Measurements from ENCODE around the gene ATP6V0E2. TPM values are rescaled to one million over a fixed set of nuclear protein-coding genes. Genes with fewer than 3 reads are reported as not detected.

Gene ATP6V0E2
- polyA plus RNA-seq, 6 donors from 2014 or later: 30.3 to 58.2 (median 44.3) TPM

DNA sequence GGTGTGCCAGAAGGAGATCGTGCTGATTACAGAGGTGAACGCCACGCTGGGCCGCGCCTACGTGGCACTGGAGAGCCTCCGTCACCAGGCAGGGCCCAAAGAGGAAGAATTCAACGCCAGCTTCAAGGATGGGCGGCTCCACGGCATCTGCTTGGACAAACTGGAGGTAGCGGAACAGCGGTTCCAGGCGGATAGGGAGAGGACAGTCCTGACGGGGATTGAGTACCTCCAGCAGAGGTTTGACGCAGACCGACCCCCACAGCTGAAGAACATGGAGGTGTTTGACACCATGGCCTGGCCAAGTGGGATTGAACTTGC lies 12.1 kb upstream of the ATP6V0E2 start:
- Mint-ChIP-seq H3K27ac (peak overlapping the region in 1 of 6 donors; percentile 47), H3K36me3 (peaks cover 14 to 18% of the 10 kb centered on the region in 2 donors)
- ATAC-seq (ENCODE audit: low read depth in 2 of 2): no peak

DNA sequence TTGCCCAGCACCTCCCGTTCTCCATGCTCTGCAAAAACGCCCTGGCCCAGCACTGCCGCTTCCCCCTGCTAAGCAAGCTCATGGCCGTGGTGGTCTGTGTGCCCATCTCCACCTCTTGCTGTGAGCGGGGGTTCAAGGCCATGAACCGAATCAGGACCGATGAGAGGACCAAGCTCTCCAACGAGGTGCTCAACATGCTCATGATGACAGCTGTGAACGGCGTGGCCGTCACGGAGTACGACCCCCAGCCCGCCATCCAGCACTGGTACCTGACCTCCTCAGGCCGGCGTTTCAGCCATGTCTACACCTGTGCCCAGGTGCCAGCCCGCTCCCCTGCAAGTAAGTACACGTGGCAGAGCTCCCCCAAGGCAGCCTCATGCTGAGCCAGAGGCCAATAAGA lies 11.6 kb upstream of the ATP6V0E2 start:
- Mint-ChIP-seq H3K4me3 (no peak overlapping the region), H3K27ac (no peak overlapping the region), H3K27me3 (no peaks in the 10 kb centered on the region), H3K36me3 (peaks cover 11 to 18% of the 10 kb centered on the region in 2 donors), H3K9me3 (no peaks in the 10 kb centered on the region), H3K4me1 (peaks cover 0 to 21% (median 6%) of the 10 kb centered on the region in 3 donors)
- no peak for DNase-seq
- ATAC-seq (ENCODE audit: low read depth in 2 of 2): no peak

More for the DNA sequence above, 12.1 kb upstream of the ATP6V0E2 start:
- Mint-ChIP-seq H3K9me3 (no peaks in the 10 kb centered on the region), H3K4me3 (peak overlapping the region in 1 of 8 donors; percentile 9), H3K4me1 (peaks cover under 1 to 16% (median 1%) of the 10 kb centered on the region in 3 donors), H3K27me3 (no peaks in the 10 kb centered on the region)
- no peak for DNase-seq

DNA sequence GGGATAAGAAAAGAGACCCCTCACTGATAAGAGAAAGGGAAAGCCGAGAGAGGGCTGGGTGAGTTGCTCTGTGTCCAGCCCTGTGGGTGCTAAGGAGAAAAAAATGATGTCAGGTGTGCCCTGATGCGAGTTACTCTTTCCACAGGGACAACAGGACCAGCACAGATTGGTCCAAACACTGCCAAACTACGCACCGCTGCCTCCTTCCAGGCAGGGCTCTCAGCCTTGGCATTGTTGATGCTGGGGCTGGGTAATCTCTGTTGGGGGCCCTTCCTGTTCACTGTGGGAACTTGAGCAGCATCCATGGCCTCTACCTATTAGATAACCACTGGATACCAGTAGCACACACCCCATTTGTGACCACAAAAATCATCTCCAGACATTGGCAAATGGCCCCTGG lies 10.3 kb upstream of the ATP6V0E2 start:
- Mint-ChIP-seq H3K27ac (no peak overlapping the region), H3K4me1 (peaks cover 2 to 30% (median 13%) of the 10 kb centered on the region in 3 donors), H3K36me3 (peaks cover 11 to 18% of the 10 kb centered on the region in 2 donors), H3K4me3 (no peak overlapping the region), H3K9me3 (no peaks in the 10 kb centered on the region), H3K27me3 (no peaks in the 10 kb centered on the region)
- ATAC-seq (ENCODE audit: low read depth in 2 of 2): no peak
- no peak for DNase-seq

DNA sequence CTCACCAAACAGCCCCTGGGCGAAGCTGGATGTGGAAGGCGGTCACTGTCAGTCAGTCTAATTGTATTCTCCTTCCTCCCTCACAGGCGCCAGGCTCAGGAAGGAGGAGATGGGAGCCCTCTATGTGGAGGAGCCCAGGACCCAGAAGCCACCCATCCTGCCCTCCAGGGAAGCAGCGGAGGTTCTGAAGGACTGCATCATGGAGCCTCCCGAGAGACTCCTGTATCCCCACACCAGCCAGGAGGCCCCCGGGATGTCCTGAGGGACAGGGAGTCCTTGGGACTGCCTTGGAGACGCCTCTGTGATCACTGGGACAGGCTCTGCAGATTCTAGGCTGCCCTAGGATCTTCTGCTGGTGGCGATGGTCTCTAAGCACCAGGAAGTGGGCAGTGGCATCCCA lies 9.7 kb upstream of the ATP6V0E2 start:
- no peaks in the 10 kb centered on the region for H3K27me3 Mint-ChIP-seq
- DNase-seq: no peak
- peaks cover 11 to 18% of the 10 kb centered on the region in 2 donors for H3K36me3 Mint-ChIP-seq
- no peaks in the 10 kb centered on the region for H3K9me3 Mint-ChIP-seq
- no peak overlapping the region for H3K4me3 Mint-ChIP-seq
- no peak for ATAC-seq (ENCODE audit: low read depth in 2 of 2)
- peak overlapping the region in 1 of 6 donors; percentile 9 for H3K27ac Mint-ChIP-seq
- peaks cover 3 to 35% (median 18%) of the 10 kb centered on the region in 3 donors for H3K4me1 Mint-ChIP-seq

DNA sequence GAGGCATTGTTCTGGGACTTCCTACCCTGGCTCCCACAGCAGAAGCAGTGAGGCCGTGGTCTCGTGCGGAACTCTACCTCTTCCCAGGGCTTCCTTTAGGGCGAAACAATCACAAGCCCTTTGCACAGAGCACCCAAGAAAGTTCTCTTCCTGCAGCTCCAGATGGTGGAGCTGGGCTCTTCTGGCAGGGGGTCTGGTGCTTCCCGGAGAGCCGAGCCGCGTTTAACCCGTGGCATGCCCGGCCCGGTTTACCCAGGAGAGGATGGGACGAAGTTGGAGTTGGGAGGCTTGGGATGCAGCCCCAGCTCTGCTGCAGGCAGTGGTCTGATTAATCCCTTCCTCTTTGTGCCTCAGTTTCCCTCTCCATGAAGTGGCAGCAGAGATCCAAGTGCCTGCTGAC lies 9.0 kb upstream of the ATP6V0E2 start:
- no peak for ATAC-seq (ENCODE audit: low read depth in 2 of 2)
- DNase-seq: no peak
- peaks cover 10 to 17% of the 10 kb centered on the region in 2 donors for H3K36me3 Mint-ChIP-seq
- no peaks in the 10 kb centered on the region for H3K9me3 Mint-ChIP-seq
- no peak overlapping the region for H3K4me3 Mint-ChIP-seq
- H3K27me3 Mint-ChIP-seq: no peaks in the 10 kb centered on the region
- H3K27ac Mint-ChIP-seq: no peak overlapping the region
- H3K4me1 Mint-ChIP-seq: peaks cover 4 to 42% (median 22%) of the 10 kb centered on the region in 3 donors

DNA sequence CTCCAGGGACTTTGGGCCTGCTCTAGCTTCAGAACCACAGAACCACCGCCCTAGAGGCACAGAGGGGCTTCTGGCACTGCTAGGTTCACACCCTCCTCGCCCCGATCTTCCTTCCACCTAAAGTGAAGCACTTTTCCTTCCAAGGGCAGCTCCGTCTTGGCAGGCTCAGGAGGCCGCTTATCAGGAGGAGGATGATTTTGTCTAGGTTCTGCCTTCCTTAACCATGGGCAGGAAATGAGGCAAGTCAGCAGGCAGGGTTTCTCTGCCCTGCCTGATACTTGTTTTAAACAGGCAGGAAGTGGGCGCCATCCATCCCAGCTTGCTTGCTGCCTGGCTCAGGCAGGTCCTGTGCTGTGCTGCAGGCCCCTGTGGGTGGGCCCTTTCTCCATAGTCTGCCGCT lies 8.3 kb upstream of the ATP6V0E2 start:
- Mint-ChIP-seq H3K27ac (peak overlapping the region in 1 of 6 donors; percentile 7), H3K9me3 (no peaks in the 10 kb centered on the region), H3K4me3 (no peak overlapping the region), H3K36me3 (peaks cover 3 to 11% of the 10 kb centered on the region in 2 donors), H3K4me1 (peaks cover 10 to 49% (median 29%) of the 10 kb centered on the region in 3 donors), H3K27me3 (no peaks in the 10 kb centered on the region)
- ATAC-seq (ENCODE audit: low read depth in 2 of 2) (peak in 1 of 2 donors; percentile 42), DNase-seq (no peak)

DNA sequence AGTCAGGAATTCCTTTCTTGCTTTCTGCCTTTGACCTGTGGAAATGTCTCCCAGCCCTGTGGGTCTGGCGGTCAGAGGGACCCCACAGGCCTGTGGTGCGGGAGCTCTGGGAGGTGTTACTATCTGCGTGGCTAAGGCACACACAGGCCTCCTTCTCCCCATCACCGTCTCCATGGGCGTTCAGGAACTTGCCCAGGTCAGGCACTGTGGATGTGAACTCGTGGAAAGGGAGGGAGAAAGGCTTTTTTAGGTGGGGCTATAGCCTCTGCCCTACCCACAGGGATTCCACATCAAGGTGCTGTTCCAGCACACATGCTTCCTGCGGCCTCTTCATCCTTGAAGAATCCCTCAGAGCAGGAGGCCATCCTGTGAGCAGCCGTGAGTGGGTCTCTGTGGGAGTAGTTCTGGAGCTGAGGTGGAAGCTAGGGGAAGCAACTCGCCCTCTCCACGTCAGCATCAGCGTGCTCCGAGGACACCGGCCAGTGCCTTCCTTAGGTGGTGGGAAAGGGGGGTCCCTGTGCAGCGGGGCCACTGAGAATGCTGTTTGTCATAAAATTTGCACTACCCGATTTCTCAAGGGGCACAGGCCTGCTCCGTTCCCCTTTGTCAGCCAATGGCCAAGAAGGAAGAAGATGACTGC lies 7.5 kb upstream of the ATP6V0E2 start:
- Mint-ChIP-seq H3K4me1 (peaks cover 10 to 53% (median 32%) of the 10 kb centered on the region in 3 donors), H3K4me3 (peak overlapping the region in 1 of 8 donors; percentile 44), H3K27ac (peak overlapping the region in 2 of 6 donors; percentile 36 to 47), H3K9me3 (no peaks in the 10 kb centered on the region), H3K36me3 (peaks cover 0 to 8% of the 10 kb centered on the region in 2 donors), H3K27me3 (no peaks in the 10 kb centered on the region)
- no peak for ATAC-seq (ENCODE audit: low read depth in 2 of 2)
- DNase-seq: no peak

DNA sequence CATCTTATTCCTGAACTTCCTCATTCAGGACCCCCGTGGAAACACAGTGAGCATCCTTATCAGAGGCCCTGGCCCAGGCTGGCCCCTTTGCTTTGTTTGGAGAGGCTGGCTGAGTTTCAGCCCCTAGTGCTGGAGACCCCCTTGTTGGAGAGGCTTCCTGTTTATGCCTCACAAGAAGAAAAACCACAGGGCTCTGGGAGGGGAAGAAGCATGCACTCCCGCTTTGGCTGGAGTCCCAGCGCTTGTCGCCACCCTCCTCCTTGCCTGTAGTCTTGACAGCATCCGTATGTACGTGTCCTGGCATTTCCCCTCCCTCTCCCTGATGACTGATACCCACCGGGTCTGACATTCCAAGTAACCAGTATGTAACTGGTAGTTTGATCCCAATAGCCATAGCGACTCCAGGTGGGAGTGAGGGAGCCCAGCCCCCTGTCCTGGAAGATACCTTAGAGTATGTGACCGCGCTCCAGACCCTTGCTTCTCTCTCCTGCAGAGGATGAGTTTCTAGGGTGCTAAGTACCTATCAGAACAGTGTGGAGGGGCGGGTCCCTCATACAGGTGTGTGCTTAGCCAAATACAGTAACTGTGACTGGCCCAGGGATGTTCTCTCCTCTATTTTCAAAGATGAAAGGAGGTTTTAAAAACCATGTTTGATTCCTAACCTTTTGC lies 6.9 kb upstream of the ATP6V0E2 start:
- DNase-seq (no peak), ATAC-seq (ENCODE audit: low read depth in 2 of 2) (no peak)
- H3K36me3 Mint-ChIP-seq: peaks cover 0 to 8% of the 10 kb centered on the region in 2 donors
- no peak overlapping the region for H3K4me3 Mint-ChIP-seq
- H3K27me3 Mint-ChIP-seq: no peaks in the 10 kb centered on the region
- peak overlapping the region in 2 of 6 donors; percentile 47 to 94 for H3K27ac Mint-ChIP-seq
- no peaks in the 10 kb centered on the region for H3K9me3 Mint-ChIP-seq
- peaks cover 10 to 57% (median 32%) of the 10 kb centered on the region in 3 donors for H3K4me1 Mint-ChIP-seq

DNA sequence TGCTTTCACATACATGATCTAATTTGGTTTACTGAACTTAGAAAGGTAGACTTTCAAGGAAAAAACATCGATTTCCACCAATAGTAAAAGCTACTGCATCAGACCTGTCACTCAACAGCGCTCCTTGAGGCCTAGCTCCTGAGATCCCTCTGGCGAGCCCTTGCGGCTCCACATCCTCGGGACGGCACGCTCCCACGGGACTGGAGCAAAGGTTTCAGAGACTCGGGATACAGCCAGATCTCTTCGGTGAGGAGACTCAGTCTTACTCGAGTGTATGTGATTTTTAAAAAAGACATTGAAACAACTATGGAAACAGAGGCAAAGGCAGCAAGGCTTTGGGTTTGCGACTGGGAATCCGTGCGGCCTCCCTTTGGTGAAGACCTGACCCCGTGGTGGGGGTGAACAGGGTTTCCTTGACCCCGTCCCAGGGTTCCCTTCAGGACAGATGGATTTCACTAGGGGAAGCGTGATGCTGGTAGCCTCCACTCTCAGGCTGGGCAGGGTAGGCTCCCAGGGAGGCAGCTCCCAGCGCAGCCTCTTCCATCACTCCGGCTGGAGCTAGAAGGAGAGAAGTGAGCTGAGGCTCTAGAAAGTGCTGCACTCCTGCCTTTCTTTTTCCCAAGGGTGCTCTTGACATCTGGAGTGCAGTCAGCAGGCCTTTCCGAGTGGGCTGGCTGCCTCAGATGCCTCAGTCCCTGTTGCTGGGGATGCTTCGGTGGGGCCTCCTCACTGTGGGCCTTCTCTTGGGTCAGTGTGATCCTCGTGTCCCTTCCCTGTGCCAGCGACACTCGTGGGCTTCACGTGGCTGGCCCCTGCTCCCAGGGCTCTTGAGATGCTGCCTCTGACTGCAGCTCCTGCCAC lies 5.8 kb upstream of the ATP6V0E2 start:
- peaks cover 14 to 64% (median 38%) of the 10 kb centered on the region in 3 donors for H3K4me1 Mint-ChIP-seq
- H3K36me3 Mint-ChIP-seq: peaks cover 0 to 3% of the 10 kb centered on the region in 2 donors
- no peak for ATAC-seq (ENCODE audit: low read depth in 2 of 2)
- H3K9me3 Mint-ChIP-seq: no peaks in the 10 kb centered on the region
- H3K27me3 Mint-ChIP-seq: no peaks in the 10 kb centered on the region
- H3K4me3 Mint-ChIP-seq: peak overlapping the region in 2 of 8 donors; percentile 56 to 57
- H3K27ac Mint-ChIP-seq: peak overlapping the region in 3 of 6 donors; percentile 10 to 29 (median 28)
- DNase-seq: no peak

DNA sequence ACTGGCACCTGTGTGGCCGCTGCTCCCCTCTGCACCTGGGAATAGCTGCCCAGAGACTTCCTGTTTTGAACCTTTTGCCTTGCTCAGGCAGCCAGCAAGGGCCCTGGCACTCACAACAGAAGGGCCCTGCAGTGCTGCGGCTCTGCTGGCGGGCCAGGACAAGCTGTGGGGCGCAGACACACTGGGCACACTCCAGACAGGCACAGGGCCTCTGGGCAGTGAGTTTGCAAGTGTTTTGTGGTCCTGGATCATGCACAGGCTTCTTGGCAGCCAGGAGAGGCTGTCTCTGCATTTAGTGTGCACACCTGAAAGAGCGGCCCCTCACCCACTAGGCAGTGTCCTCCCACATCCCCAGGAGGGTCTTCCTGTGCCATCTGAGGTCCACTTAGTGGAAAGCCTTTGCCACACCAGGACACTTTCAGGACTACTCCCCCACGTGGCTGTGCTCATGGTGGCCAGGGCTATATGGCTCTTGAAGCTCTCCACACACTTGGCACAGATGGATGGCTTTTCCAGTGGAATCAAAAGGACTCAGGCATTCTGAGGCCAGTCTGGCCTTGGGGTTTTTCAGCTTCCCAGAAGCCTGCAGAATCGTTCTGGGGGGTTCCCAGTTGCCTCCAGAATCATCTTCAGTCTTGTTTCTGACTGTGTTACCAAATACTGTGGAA lies 5.0 kb upstream of the ATP6V0E2 start:
- no peak for DNase-seq
- Mint-ChIP-seq H3K4me1 (peaks cover 15 to 66% (median 42%) of the 10 kb centered on the region in 3 donors), H3K36me3 (no peaks in the 10 kb centered on the region), H3K27ac (peak overlapping the region in 3 of 6 donors; percentile 10 to 80 (median 14)), H3K4me3 (peak overlapping the region in 3 of 8 donors; percentile 32 to 69 (median 57)), H3K9me3 (no peaks in the 10 kb centered on the region), H3K27me3 (no peaks in the 10 kb centered on the region)
- ATAC-seq (ENCODE audit: low read depth in 2 of 2): peak in 1 of 2 donors; percentile 22

DNA sequence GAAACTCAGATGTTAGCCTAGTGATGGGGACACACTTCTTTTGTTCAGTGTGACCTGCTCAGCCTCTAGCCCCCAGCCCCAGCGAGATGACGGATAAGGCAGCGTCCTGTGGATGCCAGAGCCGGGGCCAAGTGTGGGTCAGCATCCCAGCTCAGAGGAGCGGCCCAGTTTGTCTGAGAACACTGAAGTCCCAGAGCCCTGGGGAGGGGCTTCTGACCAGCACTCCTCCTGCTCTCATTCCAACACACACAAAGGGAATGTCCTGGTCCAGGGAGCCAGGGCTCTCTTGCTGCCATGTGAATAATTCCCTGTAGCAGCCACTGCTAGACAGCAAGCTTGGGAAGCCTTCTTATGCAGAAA lies 4.5 kb upstream of the ATP6V0E2 start:
- H3K27me3 Mint-ChIP-seq: no peaks in the 10 kb centered on the region
- no peak for DNase-seq
- H3K27ac Mint-ChIP-seq: peak overlapping the region in 3 of 6 donors; percentile 14 to 80 (median 49)
- H3K9me3 Mint-ChIP-seq: no peaks in the 10 kb centered on the region
- ATAC-seq (ENCODE audit: low read depth in 2 of 2): no peak
- H3K4me1 Mint-ChIP-seq: peaks cover 18 to 67% (median 44%) of the 10 kb centered on the region in 3 donors
- H3K36me3 Mint-ChIP-seq: no peaks in the 10 kb centered on the region
- H3K4me3 Mint-ChIP-seq: peak overlapping the region in 2 of 8 donors; percentile 73 to 82

DNA sequence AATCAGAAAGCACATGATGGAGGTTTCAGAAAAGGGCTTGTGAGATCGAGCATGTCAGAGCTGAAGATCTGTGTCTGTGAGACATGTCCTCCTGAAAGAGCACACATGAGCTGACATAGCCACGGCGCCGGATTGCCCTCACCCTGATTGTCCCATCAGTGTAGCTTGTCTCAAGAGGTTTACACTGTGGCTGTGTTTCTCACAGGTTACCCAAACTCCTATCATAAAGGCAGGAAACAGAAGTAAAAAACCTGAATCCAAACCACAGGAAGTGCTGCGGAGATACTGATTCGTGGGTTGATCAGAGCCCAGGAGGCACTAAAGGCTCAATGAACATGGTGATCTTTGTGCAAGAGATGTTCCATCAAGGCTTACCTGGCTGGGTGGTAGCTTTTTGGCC lies 3.9 kb upstream of the ATP6V0E2 start:
- no peak for DNase-seq
- no peaks in the 10 kb centered on the region for H3K36me3 Mint-ChIP-seq
- peaks cover 24 to 72% (median 46%) of the 10 kb centered on the region in 3 donors for H3K4me1 Mint-ChIP-seq
- ATAC-seq (ENCODE audit: low read depth in 2 of 2): no peak
- H3K4me3 Mint-ChIP-seq: peak overlapping the region in 6 of 8 donors; percentile 9 to 82 (median 54)
- peak overlapping the region in 3 of 6 donors; percentile 13 to 83 (median 49) for H3K27ac Mint-ChIP-seq
- no peaks in the 10 kb centered on the region for H3K9me3 Mint-ChIP-seq
- H3K27me3 Mint-ChIP-seq: no peaks in the 10 kb centered on the region

DNA sequence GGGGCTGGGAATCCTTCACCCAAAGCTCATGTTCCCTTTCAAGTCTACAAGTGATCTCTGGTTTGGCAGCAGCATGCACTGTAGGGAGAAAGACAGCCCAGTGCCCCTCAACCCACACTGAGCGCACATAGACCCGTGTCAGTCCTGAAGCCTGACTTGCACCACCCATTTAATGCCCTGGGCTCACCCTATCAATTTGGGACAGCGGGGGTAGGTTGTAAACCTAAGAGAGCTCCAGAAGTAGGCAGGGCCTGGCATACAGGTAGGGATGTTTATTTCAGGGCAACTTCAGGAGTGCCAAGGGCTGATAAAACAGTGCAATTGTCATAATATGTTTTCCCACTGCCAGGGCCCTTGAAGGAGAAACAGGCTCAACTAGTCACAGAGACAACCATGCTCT lies 3.5 kb upstream of the ATP6V0E2 start:
- no peak for DNase-seq
- no peaks in the 10 kb centered on the region for H3K9me3 Mint-ChIP-seq

More for the DNA sequence above, 3.5 kb upstream of the ATP6V0E2 start:
- peaks cover 27 to 72% (median 50%) of the 10 kb centered on the region in 3 donors for H3K4me1 Mint-ChIP-seq
- H3K36me3 Mint-ChIP-seq: no peaks in the 10 kb centered on the region
- no peak for ATAC-seq (ENCODE audit: low read depth in 2 of 2)
- no peaks in the 10 kb centered on the region for H3K27me3 Mint-ChIP-seq
- peak overlapping the region in 3 of 8 donors; percentile 49 to 82 (median 51) for H3K4me3 Mint-ChIP-seq
- H3K27ac Mint-ChIP-seq: no peak overlapping the region
